Body of pancreas (tissue), 4 donors: ENCODE results near the gene SLC2A4. TPM values are rescaled to one million over a fixed set of nuclear protein-coding genes. Genes with fewer than 3 reads are reported as not detected.

Experiments
- ATAC-seq: fragments of 150-250 bp; one replicate; pipeline ENCODE4 v1.9.1; 2016
- DNase-seq, 4 donors: peaks; one replicate each; pipeline ENCODE4 v3.0.0-alpha.2; 2019
- H3K27ac ChIP-seq, 4 donors: fragments of 200-600 bp; sonication (generic); 1 replicate in 3 of 4; 2 replicates in 1 of 4; pipeline versions ENCODE4 v1.5.1 to v1.6.1; 2016 to 2019; ENCODE audit warnings: mild to moderate bottlenecking in 1 of 4, mixed read lengths in 1 of 4, moderate library complexity in 1 of 4
- H3K27me3 ChIP-seq, 2 donors: fragments of 200-600 bp; sonication (generic); one replicate each; pipeline ENCODE4 v1.6.0; 2016; ENCODE audit warnings: mild to moderate bottlenecking in 1 of 2
- H3K36me3 ChIP-seq, 2 donors: fragments of 200-600 bp; sonication (generic); replicated peaks in 1 of 2; 2 replicates each; pipeline ENCODE4 v1.5.1; 2016; ENCODE audit warnings: low read depth in 2 of 2; ENCODE audit not compliant: insufficient read depth in 1 of 2
- H3K4me1 ChIP-seq: fragments of 200-600 bp; sonication (generic); one replicate; pipeline ENCODE4 v1.6.0; 2016
- H3K4me3 ChIP-seq, 2 donors: fragments of 200-600 bp; sonication (generic); 1 replicate in 1 of 2; 2 replicates in 1 of 2; pipeline ENCODE4 v1.5.1; 2016 to 2019
- H3K9me3 ChIP-seq, 3 donors: fragments of 200-600 bp; sonication (generic); 1 replicate in 2 of 3; 2 replicates in 1 of 3; pipeline ENCODE4 v1.5.1; 2016
- POLR2A ChIP-seq, 3 donors: fragments of 450-650 bp; IDR thresholded peaks; one replicate each; pipeline ENCODE4 v1.6.1; 2016; ENCODE audit warnings: antibody characterized with exemption in 3 of 3, mild to moderate bottlenecking in 2 of 3
- WGBS, 2 donors: methylation state at CpG; one replicate each; pipeline ENCODE4 v1.1.5; 2017; 5-methylcytosine and 5-hydroxymethylcytosine counted together
- intact Hi-C: fragments of 100-400 bp; cut with DNase I; formaldehyde crosslinking; loops from one replicate; pipeline ENCODE4 v1.15.1; 2023
- total RNA-seq, 2 donors: library from RNA; depleted of rRNA; stranded (reverse); fragments of >200 nt; gene quantifications; one replicate each; pipeline ENCODE4 v1.1.0, GENCODE V29; 2016
- TF ChIP-seq, protein P1 (sequence below), 7 experiments: fragments of 450-650 bp in 4 of 7; fragments of 200-600 bp in 3 of 7; sonication (generic) in 3 of 7; IDR thresholded peaks; one replicate each; pipeline ENCODE4 v1.5.1; 2016 to 2019; ENCODE audit warnings: antibody characterized with exemption in 7 of 7

SLC2A4 gene
- total RNA-seq, 2 donors from 2014 or later, result 1.3 to 10.5 TPM

- DNase-seq (peak in 2 of 4 donors; percentile 31 to 34), ATAC-seq (no peak)
- peaks cover 24% of the 10 kb centered on the region for H3K4me1 ChIP-seq
- no peak overlapping the region for H3K4me3 ChIP-seq
- H3K27me3 ChIP-seq, result no peaks in the 10 kb centered on the region
- H3K27ac ChIP-seq, result peak overlapping the region in 2 of 4 donors; percentile 27 to 79
- H3K36me3 ChIP-seq, result no peaks in the 10 kb centered on the region
- no peak for TF ChIP-seq POLR2A (IDR thresholded peaks at IDR 0.05)
- TF ChIP-seq, protein P1, sequence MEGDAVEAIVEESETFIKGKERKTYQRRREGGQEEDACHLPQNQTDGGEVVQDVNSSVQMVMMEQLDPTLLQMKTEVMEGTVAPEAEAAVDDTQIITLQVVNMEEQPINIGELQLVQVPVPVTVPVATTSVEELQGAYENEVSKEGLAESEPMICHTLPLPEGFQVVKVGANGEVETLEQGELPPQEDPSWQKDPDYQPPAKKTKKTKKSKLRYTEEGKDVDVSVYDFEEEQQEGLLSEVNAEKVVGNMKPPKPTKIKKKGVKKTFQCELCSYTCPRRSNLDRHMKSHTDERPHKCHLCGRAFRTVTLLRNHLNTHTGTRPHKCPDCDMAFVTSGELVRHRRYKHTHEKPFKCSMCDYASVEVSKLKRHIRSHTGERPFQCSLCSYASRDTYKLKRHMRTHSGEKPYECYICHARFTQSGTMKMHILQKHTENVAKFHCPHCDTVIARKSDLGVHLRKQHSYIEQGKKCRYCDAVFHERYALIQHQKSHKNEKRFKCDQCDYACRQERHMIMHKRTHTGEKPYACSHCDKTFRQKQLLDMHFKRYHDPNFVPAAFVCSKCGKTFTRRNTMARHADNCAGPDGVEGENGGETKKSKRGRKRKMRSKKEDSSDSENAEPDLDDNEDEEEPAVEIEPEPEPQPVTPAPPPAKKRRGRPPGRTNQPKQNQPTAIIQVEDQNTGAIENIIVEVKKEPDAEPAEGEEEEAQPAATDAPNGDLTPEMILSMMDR (IDR thresholded peaks at IDR 0.05), result no peak
- H3K9me3 ChIP-seq, result no peaks in the 10 kb centered on the region
- intact Hi-C loops, result loop anchor here (10.0 kb wide), 1 partner anchor 217 kb away; no protein-coding TSS in a partner anchor
- 11 to 22% methylated on average over 7 to 42 of the region's 43 CpGs for WGBS, 2 donors
Measured at GRCh38 chr17:7281953-7282751, 634 bp downstream of the SLC2A4 start.

- ATAC-seq (no peak), DNase-seq (no peak)
- 41 to 51% methylated on average over 4 to 6 of the region's 6 CpGs for WGBS, 2 donors
- H3K27me3 ChIP-seq, result no peaks in the 10 kb centered on the region
- H3K36me3 ChIP-seq, result no peaks in the 10 kb centered on the region
- H3K4me1 ChIP-seq, result peaks cover 24% of the 10 kb centered on the region
- TF ChIP-seq, protein P1 (IDR thresholded peaks at IDR 0.05), result no peak
- no peak for TF ChIP-seq POLR2A (IDR thresholded peaks at IDR 0.05)
- intact Hi-C loops, result loop anchor here (10.0 kb wide), 1 partner anchor 218 kb away; no protein-coding TSS in a partner anchor
- no peaks in the 10 kb centered on the region for H3K9me3 ChIP-seq
- H3K27ac ChIP-seq, result no peak overlapping the region
- no peak overlapping the region for H3K4me3 ChIP-seq
Measured at GRCh38 chr17:7282752-7283321, 1.3 kb downstream of the SLC2A4 start.

GRCh38 chr17:7283471-7284216, 2.1 kb downstream of the SLC2A4 start:
- intact Hi-C loops, result loop anchor here (10.0 kb wide), 1 partner anchor 219 kb away; no protein-coding TSS in a partner anchor
- no peaks in the 10 kb centered on the region for H3K27me3 ChIP-seq
- H3K9me3 ChIP-seq, result no peaks in the 10 kb centered on the region
- H3K4me3 ChIP-seq, result no peak overlapping the region
- TF ChIP-seq, protein P1 (IDR thresholded peaks at IDR 0.05), result no peak
- TF ChIP-seq POLR2A (IDR thresholded peaks at IDR 0.05), result no peak
- no peak for DNase-seq
- no peaks in the 10 kb centered on the region for H3K36me3 ChIP-seq
- peaks cover 24% of the 10 kb centered on the region for H3K4me1 ChIP-seq
- 82 to 88% methylated on average over 16 to 18 of the region's 18 CpGs for WGBS, 2 donors
- ATAC-seq, result no peak
- H3K27ac ChIP-seq, result no peak overlapping the region

DNA sequence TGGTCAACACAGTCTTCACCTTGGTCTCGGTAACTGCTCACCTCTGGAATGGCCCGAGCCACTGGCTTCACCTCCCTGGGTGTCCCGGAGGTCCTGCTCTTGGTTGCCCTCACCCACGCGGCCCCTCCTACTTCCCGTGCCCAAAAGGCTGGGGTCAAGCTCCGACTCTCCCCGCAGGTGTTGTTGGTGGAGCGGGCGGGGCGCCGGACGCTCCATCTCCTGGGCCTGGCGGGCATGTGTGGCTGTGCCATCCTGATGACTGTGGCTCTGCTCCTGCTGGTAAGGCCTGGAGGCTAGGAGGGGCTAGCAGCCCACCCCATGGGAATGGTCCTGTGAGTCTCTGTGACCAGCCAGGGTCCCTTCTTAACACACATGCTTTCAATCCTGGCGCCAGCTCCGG, 3.4 kb downstream of the SLC2A4 start:
- H3K27me3 ChIP-seq, result no peaks in the 10 kb centered on the region
- intact Hi-C loops, result loop anchor here (5.0 to 10.0 kb wide), 2 partner anchors 57 to 220 kb away; no protein-coding TSS in a partner anchor
- no peak overlapping the region for H3K27ac ChIP-seq
- TF ChIP-seq POLR2A (IDR thresholded peaks at IDR 0.05), result no peak
- TF ChIP-seq, protein P1 (IDR thresholded peaks at IDR 0.05), result no peak
- DNase-seq (no peak), ATAC-seq (no peak)
- H3K4me1 ChIP-seq, result peaks cover 24% of the 10 kb centered on the region
- H3K36me3 ChIP-seq, result no peaks in the 10 kb centered on the region
- no peaks in the 10 kb centered on the region for H3K9me3 ChIP-seq
- no peak overlapping the region for H3K4me3 ChIP-seq
- 80 to 95% methylated on average over 1 to 16 of the region's 16 CpGs for WGBS, 2 donors
